ENCODE data around the gene SYT17. TPM values are rescaled to one million over a fixed set of nuclear protein-coding genes. Genes with fewer than 3 reads are reported as not detected.

The SYT17 gene
- polyA plus RNA-seq, 2 of the 4 experiments (the other 2 are of a cell fraction): 9.8 to 18.7 TPM

- Histone ChIP-seq H3K4me3 (no peak overlapping the region), H3K27ac (no peak overlapping the region), H3K9me3 (peaks cover 16% of the 10 kb centered on the region), H3K4me2 (no peak overlapping the region), H3K4me1 (0 out of 3 replicates have a peak, but pooled peaks cover 6% of the 10 kb centered on the region)
- 71% methylated on average over 5 of the region's 5 CpGs for WGBS (ENCODE audit: missing lambda C conversion rate)
- ChIA-PET POLR2A (no interaction called here), CTCF (no interaction called here)
- no peak for TF ChIP-seq GATA3 (IDR thresholded peaks at IDR 0.05; ENCODE audit: borderline replicate concordance)
- no peak for TF ChIP-seq JUNB (IDR thresholded peaks at IDR 0.05)
- TF ChIP-seq HOXB13 (CRISPR knock-in tag; IDR thresholded peaks at IDR 0.05; ENCODE audit: low read depth): no peak
- TF ChIP-seq SREBF2 (IDR thresholded peaks at IDR 0.05): no peak
- TF ChIP-seq HES2 (IDR thresholded peaks at IDR 0.05): no peak
- no peak for TF ChIP-seq ATOH8 (CRISPR knock-in tag; IDR thresholded peaks at IDR 0.05; ENCODE audit: low read depth)
- no peak for TF ChIP-seq E2F6 (IDR thresholded peaks at IDR 0.05; ENCODE audit: borderline replicate concordance, low read depth)
- FAIRE-seq (no peak), ATAC-seq (no peak), DNase-seq (ENCODE audit: low read depth in 1 of 2, low spot score in 1 of 2) (no peak)
Observed at GRCh38 chr16:19215705-19216104, 47.7 kb downstream of the SYT17 start.

GRCh38 chr16:19218581-19218980, 50.5 kb downstream of the SYT17 start:
- POLR2A ChIA-PET: no interaction called here
- TF ChIP-seq REST (IDR thresholded peaks at IDR 0.05) (no peak), EP300 (IDR thresholded peaks at IDR 0.05) (no peak), KDM5A (IDR thresholded peaks at IDR 0.05) (no peak), RNF2 (IDR thresholded peaks at IDR 0.05; ENCODE audit: borderline replicate concordance, low read depth) (no peak), ZC3H11A (IDR thresholded peaks at IDR 0.05) (no peak), TFCP2L1 (CRISPR knock-in tag; IDR thresholded peaks at IDR 0.05) (no peak), RFX5 (IDR thresholded peaks at IDR 0.05) (no peak), ESRRA (IDR thresholded peaks at IDR 0.05; ENCODE audit: borderline replicate concordance, low read length) (no peak), HMGXB4 (CRISPR knock-in tag; IDR thresholded peaks at IDR 0.05; ENCODE audit: borderline replicate concordance) (no peak), HDAC2 (IDR thresholded peaks at IDR 0.05) (no peak), MAZ (IDR thresholded peaks at IDR 0.05; ENCODE audit: borderline replicate concordance, low read depth, low read length) (no peak), SMC3 (IDR thresholded peaks at IDR 0.05) (no peak), POLR2A (IDR thresholded peaks at IDR 0.05; ENCODE audit: low read length) (no peak), HES2 (IDR thresholded peaks at IDR 0.05) (no peak), SREBF2 (IDR thresholded peaks at IDR 0.05) (no peak), PBX3 (IDR thresholded peaks at IDR 0.05) (no peak)
- FAIRE-seq (no peak), ATAC-seq (no peak), DNase-seq (ENCODE audit: low read depth in 1 of 2, low spot score in 1 of 2) (no peak)
- Histone ChIP-seq H3K9me3 (peaks cover under 1% of the 10 kb centered on the region; the same call in 1 of the 3 replicates), H3K4me1 (0 out of 3 replicates have a peak, but pooled peaks cover 6% of the 10 kb centered on the region), H3K4me2 (no peak overlapping the region), H3K4me3 (no peak overlapping the region), H3K27ac (no peak overlapping the region)
- 84% methylated on average over 4 of the region's 4 CpGs for WGBS (ENCODE audit: missing lambda C conversion rate)
- CTCF ChIA-PET: interaction anchor here (0.6 to 1.4 kb wide), 2 partner anchors 10 to 132 kb away, joined by 4 read pairs; no protein-coding TSS in a partner anchor

All from A549 (cell line).